GM12878 (cell line): ENCODE results near the gene COX4I2. TPM values are rescaled to one million over a fixed set of nuclear protein-coding genes. Genes with fewer than 3 reads are reported as not detected.

Source experiments
- BHLHE40 ChIP-seq, 2 experiments: fragments of 450-650 bp in 1 of 2; IDR thresholded peaks; 2 replicates each; pipeline ENCODE4 v1.6.1; 2011 to 2017; ENCODE audit warnings: low read depth in 2 of 2, borderline replicate concordance in 1 of 2, improper control_type of control experiment in 1 of 2, low read length in 1 of 2, mild to moderate bottlenecking in 1 of 2
- CHD1 ChIP-seq: IDR thresholded peaks from 2 replicates; pipeline ENCODE4 v1.6.1; 2012; ENCODE audit warnings: low read depth, low read length, improper control_type of control experiment
- CREB1 ChIP-seq: IDR thresholded peaks from 2 replicates; pipeline ENCODE4 v1.6.1; 2012; ENCODE audit warnings: low read depth, mild to moderate bottlenecking, inconsistent platforms
- E2F8 ChIP-seq: fragments of 450-650 bp; IDR thresholded peaks from 2 replicates; pipeline ENCODE4 v1.6.1; 2018; ENCODE audit warnings: mild to moderate bottlenecking, low read depth, moderate library complexity; ENCODE audit not compliant: partially characterized antibody
- EGR1 ChIP-seq, 2 experiments: IDR thresholded peaks; 1 replicate in 1 of 2; 2 replicates in 1 of 2; pipeline ENCODE4 v1.6.1; 2011 to 2012; ENCODE audit warnings: low read depth in 2 of 2, low read length in 2 of 2, borderline replicate concordance in 1 of 2, mild to moderate bottlenecking in 1 of 2, moderate library complexity in 1 of 2
- EP300 ChIP-seq, 2 experiments: fragments of 150-350 bp in 1 of 2; IDR thresholded peaks; 2 replicates each; pipeline ENCODE4 v1.6.1; 2011 to 2012; ENCODE audit warnings: low read depth in 2 of 2, low read length in 2 of 2, borderline replicate concordance in 1 of 2, improper control_type of control experiment in 1 of 2, inconsistent platforms in 1 of 2; ENCODE audit not compliant: control insufficient read depth in 1 of 2
- HCFC1 ChIP-seq: fragments of 150-350 bp; IDR thresholded peaks from 2 replicates; pipeline ENCODE4 v1.6.1; 2014; ENCODE audit warnings: low read length
- IRF3 ChIP-seq: fragments of 450-650 bp; IDR thresholded peaks from 2 replicates; pipeline ENCODE4 v1.6.1; 2014; ENCODE audit warnings: mild to moderate bottlenecking
- KDM1A ChIP-seq: fragments of 200-600 bp; sonication (generic); IDR thresholded peaks from 2 replicates; pipeline ENCODE4 v1.6.1; 2016; ENCODE audit warnings: borderline replicate concordance
- MLLT1 ChIP-seq: fragments of 450-650 bp; IDR thresholded peaks from 2 replicates; pipeline ENCODE4 v1.6.1; 2016; ENCODE audit warnings: mild to moderate bottlenecking
- MYC ChIP-seq: IDR thresholded peaks from 2 replicates; pipeline ENCODE4 v1.6.1; 2011; ENCODE audit warnings: mild to moderate bottlenecking, low read length, moderate library complexity, inconsistent platforms; ENCODE audit not compliant: insufficient read depth, insufficient replicate concordance, insufficient read length, severe bottlenecking
- NFYB ChIP-seq: IDR thresholded peaks from 2 replicates; pipeline ENCODE4 v1.6.1; 2011; ENCODE audit warnings: low read depth, mild to moderate bottlenecking, low read length, improper control_type of control experiment, moderate library complexity; ENCODE audit not compliant: insufficient read depth
- RAD51 ChIP-seq: fragments of 450-650 bp; IDR thresholded peaks from 2 replicates; pipeline ENCODE4 v1.6.1; 2016; ENCODE audit warnings: moderate library complexity, mild to moderate bottlenecking, inconsistent platforms
- RBBP5 ChIP-seq: fragments of 200-600 bp; sonication (generic); conservative IDR thresholded peaks from 2 replicates; pipeline ENCODE4 v1.6.1; 2016
- RUNX3 ChIP-seq: IDR thresholded peaks from 2 replicates; pipeline ENCODE4 v1.6.1; 2012; ENCODE audit warnings: low read length, inconsistent platforms
- SIX5 ChIP-seq: IDR thresholded peaks from 2 replicates; pipeline ENCODE4 v1.6.1; 2011; ENCODE audit warnings: mild to moderate bottlenecking, low read depth, low read length, moderate library complexity; ENCODE audit not compliant: severe bottlenecking
- SMARCA5 ChIP-seq: fragments of 450-650 bp; IDR thresholded peaks from 2 replicates; pipeline ENCODE4 v1.6.1; 2017; ENCODE audit warnings: mild to moderate bottlenecking
- STAT3 ChIP-seq: IDR thresholded peaks from 2 replicates; pipeline ENCODE4 v1.6.1; 2011; ENCODE audit warnings: low read depth, low read length, improper control_type of control experiment
- ZBTB11 ChIP-seq: fragments of 450-650 bp; formaldehyde crosslinking; IDR thresholded peaks from 2 replicates; pipeline ENCODE4 v1.5.0; 2022; ENCODE audit warnings: mild to moderate bottlenecking, missing genetic modification characterization
- ZNF217 ChIP-seq: fragments of 450-650 bp; IDR thresholded peaks from 2 replicates; pipeline ENCODE4 v1.6.1; 2017; ENCODE audit warnings: antibody characterized with exemption, mild to moderate bottlenecking
- ZNF622 ChIP-seq: fragments of 450-650 bp; IDR thresholded peaks from 2 replicates; pipeline ENCODE4 v1.6.1; 2017; ENCODE audit warnings: mild to moderate bottlenecking, inconsistent platforms
- polyA plus RNA-seq, 11 experiments: library from polyadenylated mRNA; depleted of rRNA in 4 of 11; unstranded in 6 of 11; stranded (reverse) in 5 of 11; fragments of >200 nt; fragmentation: Nextera tagmentation in 4 of 11; fragmentation: Illumina TruSeq in 1 of 11; extraction: Ambion mirVana in 4 of 11; extraction: Trizol in 1 of 11; gene quantifications; 1 replicate in 1 of 11; 2 replicates in 10 of 11; pipeline versions ENCODE4 v1.2.1 to v1.2.3, GENCODE V29; 2011 to 2016; ENCODE audit warnings: inconsistent platforms in 2 of 11, missing spikeins in 2 of 11, low read depth in 1 of 11
- total RNA-seq, 4 experiments: library from RNA; depleted of rRNA in 3 of 4; stranded (reverse); fragments of >200 nt in 3 of 4; fragmentation: Illumina TruSeq in 1 of 4; extraction: Trizol in 1 of 4; gene quantifications; 2 replicates each; pipeline versions ENCODE4 v1.2.1 to v1.2.3, GENCODE V29; 2013 to 2021

The COX4I2 gene
- total and polyA plus RNA-seq, 10 of the 15 experiments (the other 5 are each of a cell fraction or from before 2014, with no cell fraction given) = not detected

GRCh38 chr20:31684153-31685015 lies 46.7 kb downstream of the COX4I2 start (continued):
- TF ChIP-seq ZNF217 (no peak), RBBP5 (no peak), EP300 (IDR thresholded peaks at IDR 0.05; ENCODE audit: borderline replicate concordance in 1 of 2, control insufficient read depth in 1 of 2, low read depth in 2 of 2, low read length in 2 of 2) (no peak), ZNF622 (no peak), SMARCA5 (no peak), EGR1 (IDR thresholded peaks at IDR 0.05; ENCODE audit: borderline replicate concordance in 1 of 2, low read depth in 2 of 2, low read length in 2 of 2) (no peak), SIX5 (no peak), NFYB (no peak), RAD51 (no peak), CREB1 (no peak; the same call in 1 of the 2 replicates), MLLT1 (no peak), BHLHE40 (IDR thresholded peaks at IDR 0.05; ENCODE audit: borderline replicate concordance in 1 of 2, low read depth in 2 of 2, low read length in 1 of 2) (no peak), KDM1A (no peak), CHD1 (no peak), MYC (no peak), E2F8 (no peak), RUNX3 (peak; percentile 71), STAT3 (no peak), IRF3 (no peak), ZBTB11 (CRISPR knock-in tag) (no peak), HCFC1 (no peak)
